GM12891 (cell line): Measurements from ENCODE around the gene ZNF205.

Experiments
- POLR2A ChIP-seq: IDR thresholded peaks from 2 replicates; pipeline ENCODE4 v1.6.1; 2011; ENCODE audit warnings: low read depth, low read length, control low read depth
- POLR2AphosphoS5 ChIP-seq: IDR thresholded peaks from 2 replicates; pipeline ENCODE4 v1.6.1; 2011; ENCODE audit warnings: low read depth, low read length, control low read depth
- SPI1 ChIP-seq: IDR thresholded peaks from 2 replicates; pipeline ENCODE4 v1.6.1; 2011; ENCODE audit warnings: low read depth, low read length, control low read depth
- TAF1 ChIP-seq: IDR thresholded peaks from 2 replicates; pipeline ENCODE4 v1.6.1; 2011; ENCODE audit warnings: low read depth, low read length, control low read depth

DNA sequence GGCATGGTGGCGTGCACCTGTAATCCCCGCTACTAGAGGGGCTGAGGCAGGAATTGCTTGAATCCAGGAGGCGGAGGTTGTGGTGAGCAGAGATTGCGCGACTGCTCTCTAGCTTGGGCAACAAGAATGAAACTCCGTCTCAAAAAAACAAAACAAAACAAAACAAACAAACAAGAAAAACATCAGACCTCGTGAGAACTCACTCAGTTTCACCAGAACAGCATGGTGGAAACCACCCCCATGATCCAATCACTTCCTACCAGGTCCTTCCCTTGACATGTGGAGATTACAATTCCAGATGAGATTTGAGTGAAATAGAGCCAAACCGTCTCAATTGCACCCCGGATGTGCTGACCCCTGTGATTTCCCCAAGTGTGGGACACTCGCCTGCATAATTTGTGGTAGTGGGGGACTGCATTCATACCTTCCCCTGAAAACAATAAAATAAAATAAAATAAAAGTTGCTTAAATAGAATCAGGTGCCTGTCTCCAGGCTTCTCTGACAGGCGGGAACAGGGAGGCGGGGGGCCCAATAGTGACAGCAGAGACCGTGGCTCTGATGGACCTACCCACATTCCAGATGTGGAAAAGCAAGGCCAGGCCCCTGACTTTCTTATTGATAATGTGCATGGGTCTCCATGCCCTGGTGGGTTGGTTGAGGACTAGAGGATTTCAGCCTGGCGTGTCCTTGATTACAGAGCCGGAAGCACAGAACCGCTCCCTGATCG is 26.4 kb upstream of the ZNF205 start:
- TF ChIP-seq POLR2A, result no peak
- no peak for TF ChIP-seq SPI1
- no peak for TF ChIP-seq POLR2AphosphoS5
- TF ChIP-seq TAF1, result no peak
